HEK293T (cell line): ENCODE measurements around the gene RASA4B.
"Not testable (repeated sequence)": the region's sequence is repeated elsewhere in the genome, so short reads cannot be mapped to it uniquely, and the experiment has no call there.

Source experiments
- BHLHE40 ChIP-seq: fragments of 450-650 bp; IDR thresholded peaks from 2 replicates; pipeline ENCODE4 v1.6.1; 2016; ENCODE audit warnings: mild to moderate bottlenecking, moderate library complexity, borderline replicate concordance
- ELF4 ChIP-seq: fragments of 450-650 bp; IDR thresholded peaks from 2 replicates; pipeline ENCODE4 v1.6.1; 2017; ENCODE audit warnings: antibody characterized with exemption
- FOXK2 ChIP-seq: fragments of 450-650 bp; IDR thresholded peaks from 2 replicates; pipeline ENCODE4 v1.6.1; 2016; ENCODE audit warnings: mild to moderate bottlenecking
- HDGF ChIP-seq: fragments of 450-650 bp; IDR thresholded peaks from 2 replicates; pipeline ENCODE4 v1.6.1; 2017; ENCODE audit warnings: antibody characterized with exemption, borderline replicate concordance
- NFRKB ChIP-seq: fragments of 450-650 bp; IDR thresholded peaks from 2 replicates; pipeline ENCODE4 v1.6.1; 2016; ENCODE audit warnings: mild to moderate bottlenecking, moderate library complexity
- PKNOX1 ChIP-seq: fragments of 450-650 bp; IDR thresholded peaks from 2 replicates; pipeline ENCODE4 v1.6.1; 2016
- SP1 ChIP-seq: fragments of 450-650 bp; IDR thresholded peaks from 2 replicates; pipeline ENCODE4 v1.6.1; 2017

GRCh38 chr7:102515889-102516288, 1.7 kb downstream of the RASA4B start:
- TF ChIP-seq NFRKB, BHLHE40, SP1, FOXK2, HDGF, PKNOX1, ELF4: not testable (repeated sequence)
